Measurements from ENCODE around the gene PTAFR.

The PTAFR gene

GRCh38 chr1:28127617-28128257 is 48.8 kb downstream of the PTAFR start:
- DNase-seq (ENCODE audit: insufficient read length, low spot score) (no peak), FAIRE-seq (no peak)

GRCh38 chr1:28126783-28127490 is 49.6 kb downstream of the PTAFR start:
- TF ChIP-seq, protein P1, sequence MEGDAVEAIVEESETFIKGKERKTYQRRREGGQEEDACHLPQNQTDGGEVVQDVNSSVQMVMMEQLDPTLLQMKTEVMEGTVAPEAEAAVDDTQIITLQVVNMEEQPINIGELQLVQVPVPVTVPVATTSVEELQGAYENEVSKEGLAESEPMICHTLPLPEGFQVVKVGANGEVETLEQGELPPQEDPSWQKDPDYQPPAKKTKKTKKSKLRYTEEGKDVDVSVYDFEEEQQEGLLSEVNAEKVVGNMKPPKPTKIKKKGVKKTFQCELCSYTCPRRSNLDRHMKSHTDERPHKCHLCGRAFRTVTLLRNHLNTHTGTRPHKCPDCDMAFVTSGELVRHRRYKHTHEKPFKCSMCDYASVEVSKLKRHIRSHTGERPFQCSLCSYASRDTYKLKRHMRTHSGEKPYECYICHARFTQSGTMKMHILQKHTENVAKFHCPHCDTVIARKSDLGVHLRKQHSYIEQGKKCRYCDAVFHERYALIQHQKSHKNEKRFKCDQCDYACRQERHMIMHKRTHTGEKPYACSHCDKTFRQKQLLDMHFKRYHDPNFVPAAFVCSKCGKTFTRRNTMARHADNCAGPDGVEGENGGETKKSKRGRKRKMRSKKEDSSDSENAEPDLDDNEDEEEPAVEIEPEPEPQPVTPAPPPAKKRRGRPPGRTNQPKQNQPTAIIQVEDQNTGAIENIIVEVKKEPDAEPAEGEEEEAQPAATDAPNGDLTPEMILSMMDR (IDR thresholded peaks at IDR 0.05; ENCODE audit: insufficient read depth, missing control alignments), result no peak
- DNase-seq (ENCODE audit: insufficient read length, low spot score) (no peak), FAIRE-seq (no peak)

More at GRCh38 chr1:28127617-28128257, 48.8 kb downstream of the PTAFR start:
- TF ChIP-seq, protein P1 (IDR thresholded peaks at IDR 0.05; ENCODE audit: insufficient read depth, missing control alignments), result no peak

- DNase-seq (ENCODE audit: insufficient read length, low spot score) (no peak), FAIRE-seq (no peak)
- TF ChIP-seq, protein P1 (IDR thresholded peaks at IDR 0.05; ENCODE audit: insufficient read depth, missing control alignments), result no peak
These were observed 50.3 kb downstream of the PTAFR start for GRCh38 chr1:28126212-28126611.

DNA sequence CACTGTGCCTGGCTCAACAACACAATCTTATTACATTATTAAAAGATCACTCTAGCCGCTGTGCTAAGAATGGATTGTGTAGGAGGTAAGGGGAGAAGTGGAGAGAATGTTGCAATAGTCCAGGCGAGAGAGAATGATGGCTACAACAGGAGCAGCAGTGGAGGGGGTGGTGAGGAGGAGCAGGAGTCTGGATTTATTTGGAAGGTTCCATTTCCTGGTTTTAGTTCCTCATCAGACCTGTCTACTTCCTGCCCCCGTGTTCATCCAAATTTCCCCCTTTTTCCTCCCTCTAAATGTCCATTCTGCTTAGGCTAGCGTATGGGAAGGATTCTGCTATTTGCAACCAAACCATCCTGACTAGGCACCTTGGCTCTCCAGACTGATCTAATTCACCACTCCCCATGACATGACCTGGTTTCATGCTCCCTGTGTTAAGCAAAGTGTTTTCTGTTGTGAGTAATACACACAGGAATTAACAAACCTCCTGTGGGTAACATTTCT is 53.0 kb downstream of the PTAFR start:
- FAIRE-seq (no peak), DNase-seq (ENCODE audit: insufficient read length, low spot score) (no peak)
- TF ChIP-seq, protein P1 (IDR thresholded peaks at IDR 0.05; ENCODE audit: insufficient read depth, missing control alignments), result no peak

GRCh38 chr1:28122183-28122582 is 54.3 kb downstream of the PTAFR start:
- TF ChIP-seq, protein P1 (IDR thresholded peaks at IDR 0.05; ENCODE audit: insufficient read depth, missing control alignments), result no peak
- FAIRE-seq, result no peak
- DNase-seq (ENCODE audit: insufficient read length, low spot score), result no peak

DNA sequence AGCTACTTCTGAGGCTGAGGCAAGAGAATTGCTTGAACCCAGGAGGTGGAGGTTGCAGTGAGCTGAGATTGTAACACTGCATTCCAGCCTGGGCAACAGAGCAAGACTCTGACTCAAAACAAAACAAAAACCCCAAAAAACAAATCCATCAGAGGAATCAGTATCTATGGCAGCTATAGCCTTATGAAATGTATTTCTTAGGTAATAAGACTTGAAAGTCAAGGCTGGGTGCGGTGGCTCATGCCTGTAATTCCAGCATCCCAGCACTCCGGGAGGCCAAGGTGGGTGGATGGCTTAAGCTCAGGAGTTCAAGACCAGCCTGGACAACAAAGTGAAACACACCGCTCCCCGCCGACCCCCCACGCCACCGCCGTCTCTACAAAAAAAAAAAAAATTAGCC is 56.9 kb downstream of the PTAFR start:
- TF ChIP-seq, protein P1 (IDR thresholded peaks at IDR 0.05; ENCODE audit: insufficient read depth, missing control alignments), result no peak
- FAIRE-seq, result no peak
- no peak for DNase-seq (ENCODE audit: insufficient read length, low spot score)

Data from D721Med (cell line).